Right atrium auricular region (tissue), 2 donors: Measurements from ENCODE around the gene FAS. TPM values are rescaled to one million over a fixed set of nuclear protein-coding genes. Genes with fewer than 3 reads are reported as not detected.
"Not testable (repeated sequence)": the region's sequence is repeated elsewhere in the genome, so short reads cannot be mapped to it uniquely, and the experiment has no call there.

ENCODE experiments used
- DNase-seq: peaks from one replicate; pipeline ENCODE4 v3.0.0-alpha.2; 2019; ENCODE audit warnings: low spot score
- H3K27ac ChIP-seq, 2 donors: fragments of 200-600 bp; sonication (generic); 1 replicate in 1 of 2; 2 replicates in 1 of 2; pipeline ENCODE4 v1.5.1; 2016 to 2019
- H3K27me3 ChIP-seq, 2 donors: fragments of 200-600 bp; sonication (generic); one replicate each; pipeline versions ENCODE4 v1.5.1 to v1.6.0; 2017 to 2019
- H3K36me3 ChIP-seq: fragments of 200-600 bp; sonication (generic); one replicate; pipeline ENCODE4 v1.5.1; 2016
- H3K4me1 ChIP-seq, 2 donors: fragments of 200-600 bp; sonication (generic); one replicate each; pipeline versions ENCODE4 v1.5.1 to v1.6.0; 2017 to 2019
- H3K4me3 ChIP-seq, 2 donors: fragments of 200-600 bp; sonication (generic); 1 replicate in 1 of 2; 2 replicates in 1 of 2; pipeline ENCODE4 v1.5.1; 2017 to 2019; ENCODE audit warnings: mild to moderate bottlenecking in 1 of 2, moderate library complexity in 1 of 2
- H3K9me3 ChIP-seq, 2 donors: fragments of 200-600 bp; sonication (generic); one replicate each; pipeline ENCODE4 v1.5.1; 2019
- CTCF ChIP-seq, 2 donors: fragments of 200-600 bp; sonication (generic); IDR thresholded peaks; one replicate each; pipeline ENCODE4 v1.5.1; 2019; ENCODE audit warnings: antibody characterized with exemption in 2 of 2
- total RNA-seq, 2 donors: library from RNA; depleted of rRNA; stranded (reverse); fragments of >200 nt; gene quantifications; one replicate each; pipeline ENCODE4 v1.1.0, GENCODE V29; 2016

FAS gene
- total RNA-seq, 2 donors from 2014 or later, result 8.0 to 12.2 TPM

- Histone ChIP-seq H3K27ac (no peak overlapping the region), H3K27me3 (no peaks in the 10 kb centered on the region), H3K36me3 (peaks cover 14% of the 10 kb centered on the region), H3K4me1 (no peaks in the 10 kb centered on the region), H3K4me3 (no peak overlapping the region), H3K9me3 (peaks cover 0 to 5% of the 10 kb centered on the region in 2 donors)
- no peak for TF ChIP-seq CTCF (IDR thresholded peaks at IDR 0.05)
- DNase-seq, result no peak
Measured at GRCh38 chr10:89019569-89020327, 29.1 kb downstream of the FAS start.

GRCh38 chr10:89021526-89021925, 30.9 kb downstream of the FAS start:
- not testable (repeated sequence) for H3K27ac ChIP-seq

GRCh38 chr10:89022734-89023133, 32.1 kb downstream of the FAS start:
- Histone ChIP-seq H3K27me3 (no peaks in the 10 kb centered on the region), H3K36me3 (peaks cover 10% of the 10 kb centered on the region), H3K27ac (no peak overlapping the region), H3K4me1 (no peaks in the 10 kb centered on the region), H3K4me3 (no peak overlapping the region), H3K9me3 (peaks cover 0 to 5% of the 10 kb centered on the region in 2 donors)
- no peak for DNase-seq
- no peak for TF ChIP-seq CTCF (IDR thresholded peaks at IDR 0.05)

More at GRCh38 chr10:89021526-89021925, 30.9 kb downstream of the FAS start:
- peaks cover 10% of the 10 kb centered on the region for H3K36me3 ChIP-seq
- not testable (repeated sequence) for DNase-seq, H3K4me3 ChIP-seq, H3K4me1 ChIP-seq, H3K27me3 ChIP-seq, H3K9me3 ChIP-seq

- H3K27me3 ChIP-seq, result no peaks in the 10 kb centered on the region
- no peak overlapping the region for H3K27ac ChIP-seq
- no peak for TF ChIP-seq CTCF (IDR thresholded peaks at IDR 0.05)
- H3K4me1 ChIP-seq, result no peaks in the 10 kb centered on the region
- DNase-seq, result no peak
- H3K9me3 ChIP-seq, result peaks cover 0 to 2% of the 10 kb centered on the region in 2 donors
- no peak overlapping the region for H3K4me3 ChIP-seq
- H3K36me3 ChIP-seq, result peaks cover 1% of the 10 kb centered on the region
Measured at GRCh38 chr10:89025453-89025852, 34.9 kb downstream of the FAS start.

- H3K27me3 ChIP-seq, result no peaks in the 10 kb centered on the region
- no peak for TF ChIP-seq CTCF (IDR thresholded peaks at IDR 0.05)
- peaks cover 0 to 15% of the 10 kb centered on the region in 2 donors for H3K4me1 ChIP-seq
- H3K27ac ChIP-seq, result no peak overlapping the region
- no peaks in the 10 kb centered on the region for H3K9me3 ChIP-seq
- H3K4me3 ChIP-seq, result no peak overlapping the region
- H3K36me3 ChIP-seq, result no peaks in the 10 kb centered on the region
- no peak for DNase-seq
Measured at GRCh38 chr10:89029181-89029580, 38.6 kb downstream of the FAS start.

GRCh38 chr10:89029785-89030437, 39.3 kb downstream of the FAS start:
- Histone ChIP-seq H3K27me3 (no peaks in the 10 kb centered on the region), H3K4me3 (no peak overlapping the region), H3K4me1 (peaks cover 0 to 15% of the 10 kb centered on the region in 2 donors), H3K36me3 (no peaks in the 10 kb centered on the region), H3K27ac (no peak overlapping the region), H3K9me3 (no peaks in the 10 kb centered on the region)
- peak; percentile 80 for DNase-seq
- TF ChIP-seq CTCF (IDR thresholded peaks at IDR 0.05), result peak; percentile 70 to 96
